Measurements from ENCODE around the gene CDCA4.

CDCA4 gene

DNA sequence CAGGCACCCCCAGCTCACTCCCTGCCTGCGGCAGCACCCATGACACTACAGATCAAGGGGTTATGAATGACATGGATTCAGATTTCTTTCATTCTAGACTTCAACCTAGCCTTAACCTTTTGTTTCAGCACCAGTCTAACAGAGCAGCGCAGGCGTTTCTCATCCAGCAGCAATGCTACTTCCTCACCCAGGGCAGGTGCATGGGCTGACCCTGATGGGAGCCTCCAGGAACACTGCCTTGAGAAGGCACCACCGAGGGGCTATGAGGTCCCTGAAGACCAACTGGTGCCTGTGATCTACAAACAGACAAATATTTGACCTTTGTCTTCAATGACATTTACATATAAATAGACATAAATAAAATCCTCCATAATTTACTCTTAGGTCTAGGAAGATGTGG is 10.8 kb downstream of the CDCA4 start:
- no peak overlapping the region for H4K91ac ChIP-seq (ENCODE audit: low read depth, low read length)
- WGBS (ENCODE audit: extremely low coverage, insufficient coverage, insufficient read length) = no CpG with 5 or more reads among the region's 4 CpGs
- no peak overlapping the region for H2BK5ac ChIP-seq (ENCODE audit: low read depth, low read length, poor library complexity)
- no peak for DNase-seq
- H3K18ac ChIP-seq (ENCODE audit: low read length) = no peak overlapping the region
- peak overlapping the region; percentile 28 for H3K4ac ChIP-seq (ENCODE audit: low read depth, low read length)
- H2AFZ ChIP-seq (ENCODE audit: insufficient read depth, low read length, poor library complexity) = no peak overlapping the region
- peaks cover 0 to 1% of the 10 kb centered on the region in 2 experiments for H3K4me1 ChIP-seq (ENCODE audit: control insufficient read depth in 1 of 2, insufficient read depth in 2 of 2, low read length in 2 of 2)
- H3K14ac ChIP-seq (ENCODE audit: low read length) = no peak overlapping the region
- no peak overlapping the region for H2BK120ac ChIP-seq (ENCODE audit: insufficient read depth, low read length, poor library complexity)
- H3K27me3 ChIP-seq (ENCODE audit: insufficient read depth, low read length) = no peaks in the 10 kb centered on the region
- no peaks in the 10 kb centered on the region for H3K79me1 ChIP-seq (ENCODE audit: low read length)
- no peak overlapping the region for H2BK12ac ChIP-seq (ENCODE audit: low read length)
- peaks cover 16% of the 10 kb centered on the region for H3K79me2 ChIP-seq (ENCODE audit: control insufficient read depth, insufficient read depth, low read length, poor library complexity)
- H4K8ac ChIP-seq (ENCODE audit: low read depth, low read length) = no peak overlapping the region
- peaks cover 44 to 47% of the 10 kb centered on the region in 2 experiments for H3K36me3 ChIP-seq (ENCODE audit: control insufficient read depth in 1 of 2, insufficient read depth in 2 of 2, low read length in 2 of 2)
- no peak overlapping the region for H3K27ac ChIP-seq (ENCODE audit: low read depth, low read length)
- H2AK5ac ChIP-seq (ENCODE audit: low read length) = no peak overlapping the region
- H3K23ac ChIP-seq (ENCODE audit: low read length) = no peak overlapping the region
- no peak overlapping the region for H4K12ac ChIP-seq (ENCODE audit: low read depth, low read length)
- H3K4me3 ChIP-seq (ENCODE audit: low read depth, low read length) = no peak overlapping the region
- no peak overlapping the region for H3K9ac ChIP-seq (ENCODE audit: low read length)
- H3K9me3 ChIP-seq (ENCODE audit: insufficient read depth, low read depth, low read length) = peaks cover 5% of the 10 kb centered on the region
- H3K4me2 ChIP-seq (ENCODE audit: low read length) = no peak overlapping the region

DNA sequence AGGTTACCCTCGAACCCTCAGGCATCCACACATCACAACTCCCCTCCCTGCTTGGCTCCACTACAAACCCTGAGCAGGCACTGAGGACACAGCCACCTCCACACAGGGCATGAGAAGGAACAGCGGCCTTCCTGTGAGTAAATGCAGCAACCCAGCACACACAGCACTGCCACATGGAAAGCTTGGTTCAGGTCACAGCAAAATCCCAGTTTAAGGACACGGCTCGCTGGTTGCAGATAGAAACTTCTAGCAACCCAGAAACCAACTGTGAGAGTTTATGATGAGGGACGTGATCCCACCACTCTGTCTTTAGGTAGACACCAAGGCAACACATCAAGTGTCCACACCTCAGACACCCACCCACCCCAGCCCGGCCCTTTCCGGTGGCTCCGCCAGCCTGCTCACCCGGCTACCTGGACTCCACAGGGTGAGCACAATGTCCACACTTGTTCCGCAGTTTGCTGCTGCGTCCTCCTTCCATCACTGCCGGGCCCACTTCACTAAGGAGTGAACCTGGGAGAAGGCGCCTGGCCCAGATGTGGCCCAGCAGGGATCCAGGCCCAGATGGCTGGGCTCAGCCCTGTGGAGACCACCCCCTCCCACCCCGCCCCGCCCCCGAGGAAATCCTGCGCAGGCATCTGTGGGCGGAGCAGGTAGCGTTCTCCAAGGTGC is 13.2 kb downstream of the CDCA4 start:
- peaks cover 42 to 44% of the 10 kb centered on the region in 2 experiments for H3K36me3 ChIP-seq (ENCODE audit: control insufficient read depth in 1 of 2, insufficient read depth in 2 of 2, low read length in 2 of 2)
- no peak overlapping the region for H3K4me3 ChIP-seq (ENCODE audit: low read depth, low read length)
- H3K27ac ChIP-seq (ENCODE audit: low read depth, low read length) = no peak overlapping the region
- no peak overlapping the region for H4K8ac ChIP-seq (ENCODE audit: low read depth, low read length)
- no CpG with 5 or more reads among the region's 19 CpGs for WGBS (ENCODE audit: extremely low coverage, insufficient coverage, insufficient read length)
- H4K12ac ChIP-seq (ENCODE audit: low read depth, low read length) = no peak overlapping the region
- H3K4me1 ChIP-seq (ENCODE audit: control insufficient read depth in 1 of 2, insufficient read depth in 2 of 2, low read length in 2 of 2) = no peaks in the 10 kb centered on the region
- H3K18ac ChIP-seq (ENCODE audit: low read length) = no peak overlapping the region
- H2BK12ac ChIP-seq (ENCODE audit: low read length) = no peak overlapping the region
- peaks cover 5% of the 10 kb centered on the region for H3K9me3 ChIP-seq (ENCODE audit: insufficient read depth, low read depth, low read length)
- H2BK5ac ChIP-seq (ENCODE audit: low read depth, low read length, poor library complexity) = no peak overlapping the region
- H2AK5ac ChIP-seq (ENCODE audit: low read length) = no peak overlapping the region
- H2BK120ac ChIP-seq (ENCODE audit: insufficient read depth, low read length, poor library complexity) = no peak overlapping the region
- no peak overlapping the region for H3K4me2 ChIP-seq (ENCODE audit: low read length)
- H4K91ac ChIP-seq (ENCODE audit: low read depth, low read length) = no peak overlapping the region
- H3K27me3 ChIP-seq (ENCODE audit: insufficient read depth, low read length) = no peaks in the 10 kb centered on the region
- H3K79me2 ChIP-seq (ENCODE audit: control insufficient read depth, insufficient read depth, low read length, poor library complexity) = peaks cover 5% of the 10 kb centered on the region
- no peak overlapping the region for H3K23ac ChIP-seq (ENCODE audit: low read length)
- no peak overlapping the region for H3K4ac ChIP-seq (ENCODE audit: low read depth, low read length)
- DNase-seq = no peak
- no peak overlapping the region for H3K9ac ChIP-seq (ENCODE audit: low read length)
- H3K14ac ChIP-seq (ENCODE audit: low read length) = no peak overlapping the region
- H2AFZ ChIP-seq (ENCODE audit: insufficient read depth, low read length, poor library complexity) = no peak overlapping the region
- H3K79me1 ChIP-seq (ENCODE audit: low read length) = no peaks in the 10 kb centered on the region

DNA sequence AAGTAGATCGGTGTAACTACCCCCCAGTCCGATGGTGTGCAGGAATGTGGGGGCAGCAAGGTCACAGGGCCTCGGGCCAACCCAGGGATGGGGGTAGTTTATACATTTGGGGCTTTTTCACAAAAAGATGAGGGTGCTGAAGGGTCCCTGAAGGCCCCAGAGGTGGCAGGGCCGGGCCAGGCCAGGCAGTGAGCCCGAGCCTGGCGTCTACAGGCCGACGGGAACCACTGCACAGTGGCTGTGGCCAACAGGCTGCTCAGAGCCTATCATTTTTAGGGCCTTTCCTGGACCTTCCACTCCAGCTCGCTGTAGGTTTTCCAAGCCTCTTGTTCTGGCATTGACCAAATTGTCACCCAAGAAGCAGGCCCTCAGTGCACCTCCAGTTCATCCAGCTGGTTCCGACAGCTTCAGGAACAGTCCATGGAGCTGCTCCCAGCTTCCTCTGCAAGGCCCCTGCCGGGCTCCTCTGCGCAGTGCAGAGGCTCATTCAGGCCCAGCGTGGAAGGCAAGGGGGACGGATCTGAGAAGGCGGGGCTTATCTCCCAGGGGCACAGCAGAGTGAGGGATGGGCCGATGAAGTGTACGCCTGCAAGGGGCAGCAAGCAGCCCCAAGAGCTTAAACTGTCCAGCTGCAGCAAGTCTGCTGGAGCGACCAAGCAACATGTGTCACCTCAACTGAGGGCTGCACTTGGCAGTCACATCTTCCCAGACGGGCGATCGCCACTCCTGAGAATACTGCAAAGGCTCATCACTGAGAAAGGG is 13.9 kb downstream of the CDCA4 start:
- H4K12ac ChIP-seq (ENCODE audit: low read depth, low read length) = no peak overlapping the region
- no peaks in the 10 kb centered on the region for H3K27me3 ChIP-seq (ENCODE audit: insufficient read depth, low read length)
- no peak overlapping the region for H3K4me3 ChIP-seq (ENCODE audit: low read depth, low read length)
- H3K14ac ChIP-seq (ENCODE audit: low read length) = no peak overlapping the region
- no peak overlapping the region for H3K4me2 ChIP-seq (ENCODE audit: low read length)
- no peak overlapping the region for H3K27ac ChIP-seq (ENCODE audit: low read depth, low read length)
- H3K79me1 ChIP-seq (ENCODE audit: low read length) = no peaks in the 10 kb centered on the region
- no peak overlapping the region for H2AFZ ChIP-seq (ENCODE audit: insufficient read depth, low read length, poor library complexity)
- H3K9me3 ChIP-seq (ENCODE audit: insufficient read depth, low read depth, low read length) = peaks cover 5% of the 10 kb centered on the region
- H4K8ac ChIP-seq (ENCODE audit: low read depth, low read length) = no peak overlapping the region
- H2BK120ac ChIP-seq (ENCODE audit: insufficient read depth, low read length, poor library complexity) = no peak overlapping the region
- no peaks in the 10 kb centered on the region for H3K4me1 ChIP-seq (ENCODE audit: control insufficient read depth in 1 of 2, insufficient read depth in 2 of 2, low read length in 2 of 2)
- no peak overlapping the region for H3K4ac ChIP-seq (ENCODE audit: low read depth, low read length)
- H2AK5ac ChIP-seq (ENCODE audit: low read length) = no peak overlapping the region
- H2BK12ac ChIP-seq (ENCODE audit: low read length) = no peak overlapping the region
- H2BK5ac ChIP-seq (ENCODE audit: low read depth, low read length, poor library complexity) = no peak overlapping the region
- no peak overlapping the region for H3K23ac ChIP-seq (ENCODE audit: low read length)
- peaks cover 39 to 44% of the 10 kb centered on the region in 2 experiments for H3K36me3 ChIP-seq (ENCODE audit: control insufficient read depth in 1 of 2, insufficient read depth in 2 of 2, low read length in 2 of 2)
- H4K91ac ChIP-seq (ENCODE audit: low read depth, low read length) = no peak overlapping the region
- WGBS (ENCODE audit: extremely low coverage, insufficient coverage, insufficient read length) = no CpG with 5 or more reads among the region's 21 CpGs
- DNase-seq = no peak
- no peak overlapping the region for H3K9ac ChIP-seq (ENCODE audit: low read length)
- H3K79me2 ChIP-seq (ENCODE audit: control insufficient read depth, insufficient read depth, low read length, poor library complexity) = peaks cover 4% of the 10 kb centered on the region
- no peak overlapping the region for H3K18ac ChIP-seq (ENCODE audit: low read length)

DNA sequence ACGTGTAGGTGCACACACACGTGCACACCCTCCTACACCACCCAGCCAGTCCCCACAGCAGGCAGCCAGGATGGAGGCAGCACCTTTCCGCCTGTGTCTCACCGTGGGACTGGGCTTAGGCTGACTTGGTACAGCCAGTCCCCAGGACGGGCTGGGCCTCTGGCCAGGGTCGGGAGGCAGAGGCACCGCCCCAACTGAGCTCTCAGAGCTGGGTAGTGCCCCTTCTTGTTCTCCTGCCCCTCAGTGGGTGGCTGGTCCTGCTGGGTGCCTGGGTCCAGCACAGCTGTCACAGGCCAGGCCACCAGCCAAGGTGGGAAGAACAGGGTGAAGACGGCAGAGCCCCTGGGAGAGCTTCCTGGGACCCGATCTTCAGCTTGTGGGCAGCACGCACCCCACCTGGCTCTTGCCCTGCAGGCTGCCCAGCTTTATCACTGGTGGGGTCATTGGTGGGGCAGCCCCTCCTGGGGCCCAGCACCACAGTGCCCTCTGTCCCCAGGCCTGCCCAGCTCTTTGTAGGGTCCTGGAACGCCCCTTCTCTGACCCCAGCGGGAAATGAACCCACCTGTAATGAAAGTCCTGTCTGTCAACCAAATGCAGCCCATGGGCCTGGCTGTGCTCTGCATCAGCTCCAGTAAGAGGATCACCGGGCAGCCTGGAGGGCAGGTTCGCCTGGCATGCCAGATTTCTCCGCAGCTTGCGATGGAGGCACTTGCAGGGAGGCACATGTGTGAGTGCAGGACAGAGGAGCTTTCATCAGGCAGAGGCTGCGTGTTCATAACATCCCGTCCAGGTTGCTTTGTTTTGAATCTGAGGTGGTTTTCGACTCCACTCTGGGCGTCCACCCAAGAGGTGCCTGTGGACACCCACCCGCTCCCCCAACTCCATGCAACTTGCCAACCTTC is 14.7 kb downstream of the CDCA4 start:
- Histone ChIP-seq H3K18ac (ENCODE audit: low read length) (no peak overlapping the region), H2BK12ac (ENCODE audit: low read length) (no peak overlapping the region), H3K4me2 (ENCODE audit: low read length) (no peak overlapping the region), H3K27me3 (ENCODE audit: insufficient read depth, low read length) (no peaks in the 10 kb centered on the region), H3K36me3 (ENCODE audit: control insufficient read depth in 1 of 2, insufficient read depth in 2 of 2, low read length in 2 of 2) (peaks cover 31 to 36% of the 10 kb centered on the region in 2 experiments), H3K9me3 (ENCODE audit: insufficient read depth, low read depth, low read length) (peaks cover 5% of the 10 kb centered on the region), H3K4ac (ENCODE audit: low read depth, low read length) (no peak overlapping the region), H2BK120ac (ENCODE audit: insufficient read depth, low read length, poor library complexity) (no peak overlapping the region), H3K9ac (ENCODE audit: low read length) (no peak overlapping the region), H4K91ac (ENCODE audit: low read depth, low read length) (no peak overlapping the region), H2AK5ac (ENCODE audit: low read length) (no peak overlapping the region), H3K23ac (ENCODE audit: low read length) (no peak overlapping the region), H4K12ac (ENCODE audit: low read depth, low read length) (no peak overlapping the region), H3K4me3 (ENCODE audit: low read depth, low read length) (no peak overlapping the region), H4K8ac (ENCODE audit: low read depth, low read length) (no peak overlapping the region), H2AFZ (ENCODE audit: insufficient read depth, low read length, poor library complexity) (no peak overlapping the region), H2BK5ac (ENCODE audit: low read depth, low read length, poor library complexity) (no peak overlapping the region), H3K79me2 (ENCODE audit: control insufficient read depth, insufficient read depth, low read length, poor library complexity) (peaks cover 2% of the 10 kb centered on the region), H3K79me1 (ENCODE audit: low read length) (no peaks in the 10 kb centered on the region), H3K14ac (ENCODE audit: low read length) (no peak overlapping the region), H3K27ac (ENCODE audit: low read depth, low read length) (no peak overlapping the region), H3K4me1 (ENCODE audit: control insufficient read depth in 1 of 2, insufficient read depth in 2 of 2, low read length in 2 of 2) (no peaks in the 10 kb centered on the region)
- no peak for DNase-seq
- no CpG with 5 or more reads among the region's 21 CpGs for WGBS (ENCODE audit: extremely low coverage, insufficient coverage, insufficient read length)

Data from trophoblast cell (in vitro differentiated cells and primary cell).